Peyer's patch (tissue), 4 donors: ENCODE measurements around the gene DNAI1. TPM values are rescaled to one million over a fixed set of nuclear protein-coding genes. Genes with fewer than 3 reads are reported as not detected.

Experiments
- DNase-seq, 3 donors: peaks; one replicate each; pipeline ENCODE4 v3.0.0-alpha.2; 2017 to 2019
- H3K27ac ChIP-seq, 4 donors: fragments of 200-600 bp; sonication (generic); one replicate each; pipeline ENCODE4 v1.5.1; 2016 to 2019
- H3K27me3 ChIP-seq, 2 donors: fragments of 200-600 bp; sonication (generic); one replicate each; pipeline ENCODE4 v1.5.1; 2019
- H3K36me3 ChIP-seq, 3 donors: fragments of 200-600 bp; sonication (generic); one replicate each; pipeline ENCODE4 v1.5.1; 2016 to 2019
- H3K4me1 ChIP-seq, 4 donors: fragments of 200-600 bp; sonication (generic); one replicate each; pipeline ENCODE4 v1.5.1; 2016 to 2019
- H3K4me3 ChIP-seq, 4 donors: fragments of 200-600 bp; sonication (generic); 1 replicate in 3 of 4; 2 replicates in 1 of 4; pipeline ENCODE4 v1.5.1; 2016 to 2019; ENCODE audit warnings: mild to moderate bottlenecking in 1 of 4
- H3K9me3 ChIP-seq, 4 donors: fragments of 200-600 bp; sonication (generic); one replicate each; pipeline ENCODE4 v1.5.1; 2016 to 2019; ENCODE audit warnings: mild to moderate bottlenecking in 1 of 4
- POLR2A ChIP-seq, 2 donors: fragments of 450-650 bp; IDR thresholded peaks; one replicate each; pipeline ENCODE4 v1.5.1; 2017; ENCODE audit warnings: antibody characterized with exemption in 2 of 2, mild to moderate bottlenecking in 2 of 2, moderate library complexity in 2 of 2
- total RNA-seq, 4 donors: library from RNA; depleted of rRNA; stranded (reverse); fragments of >200 nt; gene quantifications; one replicate each; pipeline ENCODE4 v1.1.0, GENCODE V29; 2016
- TF ChIP-seq, protein P1 (sequence below), 6 experiments: fragments of 450-650 bp in 4 of 6; fragments of 200-600 bp in 2 of 6; sonication (generic) in 1 of 6; IDR thresholded peaks; one replicate each; pipeline ENCODE4 v1.5.1; 2017 to 2019; ENCODE audit warnings: antibody characterized with exemption in 6 of 6, mild to moderate bottlenecking in 3 of 6, moderate library complexity in 1 of 6

Gene DNAI1
- total RNA-seq, 4 donors from 2014 or later, result not detected

DNA sequence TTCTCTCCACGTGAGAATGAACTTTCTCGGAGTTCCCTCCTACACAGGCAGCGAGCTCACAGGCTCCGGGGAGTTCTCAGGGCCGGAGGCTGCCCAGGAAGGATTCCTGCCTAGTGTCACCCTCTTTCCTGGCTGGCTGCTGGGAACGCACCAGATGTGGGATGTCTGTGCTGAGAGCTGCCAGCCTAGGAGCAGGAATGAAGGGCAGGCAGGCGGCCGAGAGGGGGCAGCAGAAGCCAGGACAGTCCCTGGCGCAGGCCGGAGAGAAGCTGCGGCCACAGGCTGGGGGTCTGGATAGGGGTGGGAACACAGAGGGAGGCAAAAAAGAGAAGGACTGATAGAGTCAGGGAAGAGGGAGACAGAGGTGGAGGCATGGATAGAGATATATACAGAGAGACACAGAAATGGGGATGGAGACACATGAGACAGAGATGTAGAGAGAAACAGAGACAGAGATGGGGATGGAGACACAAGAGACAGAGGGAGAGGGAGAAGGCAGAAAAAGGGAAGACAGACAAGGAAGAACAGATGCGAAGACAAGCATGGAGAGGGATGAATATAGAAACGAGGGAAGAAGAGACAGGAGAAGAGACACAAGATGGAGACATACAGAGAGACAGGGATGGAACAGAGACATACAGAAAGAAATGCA lies 89.5 kb downstream of the DNAI1 start:
- no peaks in the 10 kb centered on the region for H3K27me3 ChIP-seq
- no peak overlapping the region for H3K4me3 ChIP-seq
- H3K36me3 ChIP-seq, result no peaks in the 10 kb centered on the region
- TF ChIP-seq, protein P1, sequence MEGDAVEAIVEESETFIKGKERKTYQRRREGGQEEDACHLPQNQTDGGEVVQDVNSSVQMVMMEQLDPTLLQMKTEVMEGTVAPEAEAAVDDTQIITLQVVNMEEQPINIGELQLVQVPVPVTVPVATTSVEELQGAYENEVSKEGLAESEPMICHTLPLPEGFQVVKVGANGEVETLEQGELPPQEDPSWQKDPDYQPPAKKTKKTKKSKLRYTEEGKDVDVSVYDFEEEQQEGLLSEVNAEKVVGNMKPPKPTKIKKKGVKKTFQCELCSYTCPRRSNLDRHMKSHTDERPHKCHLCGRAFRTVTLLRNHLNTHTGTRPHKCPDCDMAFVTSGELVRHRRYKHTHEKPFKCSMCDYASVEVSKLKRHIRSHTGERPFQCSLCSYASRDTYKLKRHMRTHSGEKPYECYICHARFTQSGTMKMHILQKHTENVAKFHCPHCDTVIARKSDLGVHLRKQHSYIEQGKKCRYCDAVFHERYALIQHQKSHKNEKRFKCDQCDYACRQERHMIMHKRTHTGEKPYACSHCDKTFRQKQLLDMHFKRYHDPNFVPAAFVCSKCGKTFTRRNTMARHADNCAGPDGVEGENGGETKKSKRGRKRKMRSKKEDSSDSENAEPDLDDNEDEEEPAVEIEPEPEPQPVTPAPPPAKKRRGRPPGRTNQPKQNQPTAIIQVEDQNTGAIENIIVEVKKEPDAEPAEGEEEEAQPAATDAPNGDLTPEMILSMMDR (IDR thresholded peaks at IDR 0.05), result peak in 5 of 6 experiments; percentile 15 to 89 (median 84)
- TF ChIP-seq POLR2A (IDR thresholded peaks at IDR 0.05), result no peak
- no peaks in the 10 kb centered on the region for H3K4me1 ChIP-seq
- no peak overlapping the region for H3K27ac ChIP-seq
- DNase-seq, result peak in 2 of 3 donors; percentile 73 to 81
- no peaks in the 10 kb centered on the region for H3K9me3 ChIP-seq

DNA sequence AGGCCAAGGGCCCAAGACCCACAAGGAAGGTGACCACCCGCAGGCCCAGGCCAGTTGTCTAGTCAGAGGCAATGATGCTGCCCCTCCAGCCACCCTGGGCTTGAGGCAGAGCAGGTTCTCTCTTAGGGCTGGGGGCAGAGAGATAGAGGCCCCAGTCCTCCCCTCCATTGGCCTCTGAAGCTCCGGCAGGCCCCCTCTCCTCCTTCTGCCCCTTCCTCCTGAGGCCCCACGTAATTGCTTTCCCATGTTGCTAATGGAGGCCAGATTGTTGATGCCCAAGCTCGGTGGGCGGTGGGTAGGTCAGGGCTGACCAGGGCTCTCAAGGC lies 90.8 kb downstream of the DNAI1 start:
- H3K4me1 ChIP-seq, result no peaks in the 10 kb centered on the region

GRCh38 chr9:34550016-34550680 lies 91.5 kb downstream of the DNAI1 start:
- Histone ChIP-seq H3K27ac (no peak overlapping the region), H3K9me3 (no peaks in the 10 kb centered on the region), H3K27me3 (no peaks in the 10 kb centered on the region), H3K4me1 (no peaks in the 10 kb centered on the region), H3K4me3 (no peak overlapping the region), H3K36me3 (no peaks in the 10 kb centered on the region)
- peak in 1 of 3 donors; percentile 28 for DNase-seq
- no peak for TF ChIP-seq POLR2A (IDR thresholded peaks at IDR 0.05)
- TF ChIP-seq, protein P1 (IDR thresholded peaks at IDR 0.05), result no peak

More for the DNA sequence above, 90.8 kb downstream of the DNAI1 start:
- TF ChIP-seq, protein P1 (IDR thresholded peaks at IDR 0.05), result no peak
- no peak for TF ChIP-seq POLR2A (IDR thresholded peaks at IDR 0.05)
- DNase-seq, result no peak
- H3K4me3 ChIP-seq, result no peak overlapping the region
- H3K36me3 ChIP-seq, result no peaks in the 10 kb centered on the region
- no peaks in the 10 kb centered on the region for H3K9me3 ChIP-seq
- no peak overlapping the region for H3K27ac ChIP-seq
- H3K27me3 ChIP-seq, result no peaks in the 10 kb centered on the region

- no peaks in the 10 kb centered on the region for H3K4me1 ChIP-seq
- no peak overlapping the region for H3K27ac ChIP-seq
- no peaks in the 10 kb centered on the region for H3K9me3 ChIP-seq
- TF ChIP-seq, protein P1 (IDR thresholded peaks at IDR 0.05), result no peak
- no peak for TF ChIP-seq POLR2A (IDR thresholded peaks at IDR 0.05)
- no peaks in the 10 kb centered on the region for H3K27me3 ChIP-seq
- no peak overlapping the region for H3K4me3 ChIP-seq
- DNase-seq, result peak in 1 of 3 donors; percentile 37
- H3K36me3 ChIP-seq, result no peaks in the 10 kb centered on the region
Measured at GRCh38 chr9:34550681-34551270, 92.2 kb downstream of the DNAI1 start.

DNA sequence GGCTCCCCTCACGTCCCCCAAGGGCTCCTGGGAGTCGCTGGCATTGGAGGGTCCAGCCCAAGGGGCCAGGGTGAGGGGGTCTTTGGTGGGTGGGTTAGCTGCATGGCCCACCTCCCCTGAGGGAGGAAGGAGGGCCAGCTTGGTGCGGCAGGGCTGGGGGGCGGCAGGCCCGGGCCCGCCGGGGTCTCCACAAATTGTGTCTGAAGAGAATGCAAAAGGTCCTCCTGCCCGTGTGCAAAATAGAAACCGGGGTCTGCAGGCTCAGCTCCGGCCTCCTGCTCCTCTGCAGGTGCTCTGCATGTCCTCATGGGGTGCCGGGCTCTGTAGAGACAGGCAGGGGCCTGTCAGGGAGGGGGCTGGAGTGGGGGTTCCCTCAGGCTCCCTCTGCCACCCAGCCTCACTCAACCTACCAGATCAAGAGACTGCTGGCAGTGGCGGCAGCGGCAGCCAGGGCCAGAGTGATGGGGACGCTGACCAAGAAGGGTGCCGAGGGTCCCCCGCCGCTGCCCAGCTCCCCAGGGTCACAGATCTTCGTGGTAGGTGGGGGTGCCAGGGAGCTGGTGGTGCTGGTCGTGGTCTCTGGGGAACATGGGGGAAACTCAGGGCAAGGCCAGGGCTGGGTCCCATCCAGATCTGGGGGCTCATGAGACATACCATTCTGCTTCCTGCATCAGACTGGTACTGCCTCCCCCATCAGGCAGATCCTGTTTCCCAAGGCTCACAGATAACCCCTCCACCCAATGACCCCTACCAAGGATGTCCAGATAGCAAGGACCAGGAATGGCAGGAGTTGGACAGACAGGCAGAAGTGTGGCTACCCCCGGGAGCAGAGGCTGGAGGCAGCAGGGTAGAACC lies 93.4 kb downstream of the DNAI1 start:
- DNase-seq, result peak in 2 of 3 donors; percentile 31 to 40
- Histone ChIP-seq H3K27ac (no peak overlapping the region), H3K4me3 (no peak overlapping the region), H3K36me3 (no peaks in the 10 kb centered on the region), H3K4me1 (no peaks in the 10 kb centered on the region), H3K9me3 (no peaks in the 10 kb centered on the region), H3K27me3 (no peaks in the 10 kb centered on the region)
- TF ChIP-seq, protein P1 (IDR thresholded peaks at IDR 0.05), result no peak
- no peak for TF ChIP-seq POLR2A (IDR thresholded peaks at IDR 0.05)
